ENCODE results near the gene AQP10.
"Not testable (repeated sequence)": the region's sequence is repeated elsewhere in the genome, so short reads cannot be mapped to it uniquely, and the experiment has no call there.

AQP10 gene, protein sequence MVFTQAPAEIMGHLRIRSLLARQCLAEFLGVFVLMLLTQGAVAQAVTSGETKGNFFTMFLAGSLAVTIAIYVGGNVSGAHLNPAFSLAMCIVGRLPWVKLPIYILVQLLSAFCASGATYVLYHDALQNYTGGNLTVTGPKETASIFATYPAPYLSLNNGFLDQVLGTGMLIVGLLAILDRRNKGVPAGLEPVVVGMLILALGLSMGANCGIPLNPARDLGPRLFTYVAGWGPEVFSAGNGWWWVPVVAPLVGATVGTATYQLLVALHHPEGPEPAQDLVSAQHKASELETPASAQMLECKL

GRCh38 chr1:154320882-154321608 lies at the start of gene AQP10:
Gene AQP10 (plus strand): TSS chr1:154321093. CDS start chr1:154321156, 63 bp downstream.
- no peak within 1 kb of the TSS for H3K27ac Mint-ChIP-seq
- no peaks in the 10 kb centered on the region for H3K36me3 Mint-ChIP-seq
- no peak within 1 kb of the TSS for H3K4me3 Mint-ChIP-seq

DNA sequence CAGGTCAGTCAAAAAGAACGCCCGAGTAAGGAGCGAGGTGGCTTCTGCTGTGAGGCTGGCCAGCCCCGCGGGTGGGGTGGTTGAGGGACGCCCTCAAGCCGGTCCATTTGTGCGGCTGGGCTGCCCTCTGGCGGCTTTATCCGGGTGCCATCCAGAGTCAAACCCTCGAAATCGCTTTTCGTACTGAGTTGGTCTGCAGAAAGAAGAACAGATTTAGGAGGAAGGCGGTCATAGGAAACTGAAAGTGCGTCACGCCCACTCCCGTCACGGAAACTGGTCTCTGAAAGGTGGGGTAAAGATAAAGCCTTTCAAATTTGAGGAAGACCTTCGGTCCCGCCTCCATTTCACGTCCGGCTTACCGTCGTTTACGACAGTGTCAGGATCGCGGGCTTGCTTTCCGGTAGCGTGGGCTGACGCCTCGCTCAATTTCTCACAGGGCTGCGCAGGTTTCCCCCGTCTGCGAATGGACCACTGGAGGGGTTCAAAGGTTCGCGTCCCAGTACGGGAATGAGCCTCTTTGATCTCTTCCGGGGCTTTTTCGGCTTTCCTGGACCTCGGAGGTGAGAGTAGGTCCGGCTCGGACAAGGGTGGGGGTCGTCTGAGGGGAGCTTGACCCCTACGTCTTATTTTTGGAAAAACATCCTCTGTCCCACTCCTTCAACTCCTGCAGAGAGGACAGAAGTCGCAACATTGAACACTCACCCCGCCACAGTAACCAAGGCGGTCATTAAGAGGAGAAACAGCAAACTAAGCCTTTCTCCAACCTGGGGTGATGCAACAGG lies 48.5 kb upstream of the AQP10 start, which contains the start of gene HAX1:
Gene HAX1 (plus strand): TSS at position 413 of the 782 bp plus-strand sequence. CDS start 95 bp downstream, at position 508.
- peaks cover 44% of the 10 kb centered on the region for H3K4me1 Mint-ChIP-seq
- peaks cover 57% of the 10 kb centered on the region for H3K36me3 Mint-ChIP-seq

More at GRCh38 chr1:154320882-154321608, at the start of gene AQP10:
- peaks cover 12% of the 10 kb centered on the region for H3K4me1 Mint-ChIP-seq
- peaks cover 4% of the 10 kb centered on the region for H3K9me3 Mint-ChIP-seq
- no peak for ATAC-seq
- H3K27me3 Mint-ChIP-seq, result peaks cover 23% of the 10 kb centered on the region

GRCh38 chr1:154272999-154273563 lies 47.8 kb upstream of the AQP10 start:
- H3K4me1 Mint-ChIP-seq, result peaks cover 44% of the 10 kb centered on the region
- ATAC-seq, result no peak

More for the DNA sequence above, 48.5 kb upstream of the AQP10 start, which contains the start of gene HAX1:
- Mint-ChIP-seq H3K4me3 (peak within 1 kb of the TSS; percentile 93), H3K27ac (peak within 1 kb of the TSS; percentile 96), H3K27me3 (no peaks in the 10 kb centered on the region), H3K9me3 (no peaks in the 10 kb centered on the region)
- peak; percentile 95 for ATAC-seq

DNA sequence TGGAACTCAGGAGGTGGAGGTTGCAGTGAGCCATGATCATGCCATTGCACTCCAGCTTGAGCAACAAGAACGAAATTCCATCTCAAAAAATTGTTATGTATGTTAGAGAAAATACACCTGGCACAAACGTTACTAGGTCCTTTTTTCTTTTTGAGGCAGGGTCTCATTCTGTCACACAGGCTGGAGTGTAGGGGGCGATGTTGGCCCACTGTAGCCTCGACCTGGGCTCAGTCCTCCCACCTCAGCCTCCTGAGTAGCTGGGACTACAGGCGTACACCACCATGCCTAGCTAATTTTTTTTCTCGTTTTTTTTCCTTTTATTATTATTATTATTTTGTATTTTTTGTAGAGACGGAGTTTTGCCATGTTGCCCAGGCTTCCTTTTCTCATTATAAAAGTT lies 44.1 kb upstream of the AQP10 start:
- no peak for ATAC-seq
- no peaks in the 10 kb centered on the region for H3K27me3 Mint-ChIP-seq
- no peaks in the 10 kb centered on the region for H3K9me3 Mint-ChIP-seq
- H3K4me1 Mint-ChIP-seq, result peaks cover 19% of the 10 kb centered on the region
- no peak overlapping the region for H3K4me3 Mint-ChIP-seq
- peaks cover 29% of the 10 kb centered on the region for H3K36me3 Mint-ChIP-seq
- H3K27ac Mint-ChIP-seq, result no peak overlapping the region

More at GRCh38 chr1:154272999-154273563, 47.8 kb upstream of the AQP10 start:
- Mint-ChIP-seq H3K36me3 (peaks cover 57% of the 10 kb centered on the region), H3K4me3 (peak overlapping the region; percentile 93), H3K27ac (peak overlapping the region; percentile 96), H3K9me3 (no peaks in the 10 kb centered on the region), H3K27me3 (no peaks in the 10 kb centered on the region)

DNA sequence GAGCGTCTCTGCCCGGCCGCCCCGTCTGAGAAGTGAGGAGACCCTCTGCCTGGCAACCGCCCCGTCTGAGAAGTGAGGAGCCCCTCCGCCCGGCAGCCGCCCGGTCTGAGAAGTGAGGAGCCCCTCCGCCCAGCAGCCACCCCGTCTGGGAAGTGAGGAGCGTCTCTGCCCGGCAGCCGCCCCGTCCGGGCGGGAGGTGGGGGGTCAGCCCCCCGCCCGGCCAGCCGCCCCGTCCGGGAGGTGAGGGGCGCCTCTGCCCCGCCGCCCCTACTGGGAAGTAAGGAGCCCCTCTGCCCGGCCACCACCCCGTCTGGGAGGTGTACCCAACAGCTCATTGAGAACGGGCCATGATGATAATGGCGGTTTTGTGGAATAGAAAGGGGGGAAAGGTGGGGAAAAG lies 33.3 kb upstream of the AQP10 start:
- not testable (repeated sequence) for H3K9me3 Mint-ChIP-seq, H3K27me3 Mint-ChIP-seq, H3K4me3 Mint-ChIP-seq, H3K27ac Mint-ChIP-seq, ATAC-seq, H3K4me1 Mint-ChIP-seq, H3K36me3 Mint-ChIP-seq

DNA sequence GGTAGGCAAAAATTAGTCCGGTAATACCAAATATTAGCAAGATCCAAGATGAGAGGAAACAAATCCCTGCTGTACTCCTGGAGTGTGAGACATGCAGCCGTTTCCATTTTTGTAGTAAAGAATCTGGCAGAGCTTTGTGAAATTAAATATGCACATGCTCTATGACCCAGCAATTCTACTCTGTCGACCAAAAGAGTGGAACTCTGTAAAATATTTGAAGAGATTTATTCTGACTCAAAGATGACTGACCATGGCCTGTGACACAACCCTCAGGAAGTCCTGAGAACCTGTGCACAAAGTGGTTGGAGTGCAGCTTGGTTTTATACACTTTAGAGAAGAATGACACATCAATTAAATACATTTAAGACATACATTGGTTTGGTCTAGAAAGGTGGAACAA lies 32.2 kb upstream of the AQP10 start:
- Mint-ChIP-seq H3K4me1 (no peaks in the 10 kb centered on the region), H3K9me3 (peaks cover 7% of the 10 kb centered on the region), H3K4me3 (no peak overlapping the region), H3K27me3 (no peaks in the 10 kb centered on the region), H3K36me3 (peaks cover 7% of the 10 kb centered on the region), H3K27ac (no peak overlapping the region)
- ATAC-seq, result no peak

- Mint-ChIP-seq H3K27ac (no peak overlapping the region), H3K4me1 (no peaks in the 10 kb centered on the region), H3K9me3 (peaks cover 14% of the 10 kb centered on the region), H3K4me3 (no peak overlapping the region), H3K27me3 (no peaks in the 10 kb centered on the region), H3K36me3 (peaks cover 12% of the 10 kb centered on the region)
- ATAC-seq, result no peak
Observed at GRCh38 chr1:154290921-154291320, 30.0 kb upstream of the AQP10 start.

- peaks cover 12% of the 10 kb centered on the region for H3K36me3 Mint-ChIP-seq
- no peak for ATAC-seq
- H3K9me3 Mint-ChIP-seq, result peaks cover 11% of the 10 kb centered on the region
- H3K4me3 Mint-ChIP-seq, result no peak overlapping the region
- no peaks in the 10 kb centered on the region for H3K4me1 Mint-ChIP-seq
- H3K27me3 Mint-ChIP-seq, result no peaks in the 10 kb centered on the region
- no peak overlapping the region for H3K27ac Mint-ChIP-seq
Observed at GRCh38 chr1:154295408-154296235, 25.3 kb upstream of the AQP10 start.

- Mint-ChIP-seq H3K9me3 (no peaks in the 10 kb centered on the region), H3K4me3 (no peak overlapping the region)
Observed at GRCh38 chr1:154301582-154301981, 19.3 kb upstream of the AQP10 start.

GRCh38 chr1:154304664-154305337 lies 16.1 kb upstream of the AQP10 start:
- Mint-ChIP-seq H3K4me1 (no peaks in the 10 kb centered on the region), H3K27me3 (no peaks in the 10 kb centered on the region), H3K27ac (no peak overlapping the region), H3K4me3 (no peak overlapping the region), H3K9me3 (no peaks in the 10 kb centered on the region), H3K36me3 (no peaks in the 10 kb centered on the region)
- peak; percentile 75 for ATAC-seq

More at GRCh38 chr1:154301582-154301981, 19.3 kb upstream of the AQP10 start:
- H3K27me3 Mint-ChIP-seq, result no peaks in the 10 kb centered on the region
- no peak overlapping the region for H3K27ac Mint-ChIP-seq
- ATAC-seq, result no peak
- no peaks in the 10 kb centered on the region for H3K36me3 Mint-ChIP-seq
- H3K4me1 Mint-ChIP-seq, result no peaks in the 10 kb centered on the region

GRCh38 chr1:154306151-154306550 lies 14.7 kb upstream of the AQP10 start:
- no peak overlapping the region for H3K4me3 Mint-ChIP-seq
- no peak overlapping the region for H3K27ac Mint-ChIP-seq
- ATAC-seq, result no peak
- no peaks in the 10 kb centered on the region for H3K9me3 Mint-ChIP-seq
- no peaks in the 10 kb centered on the region for H3K36me3 Mint-ChIP-seq
- no peaks in the 10 kb centered on the region for H3K4me1 Mint-ChIP-seq
- no peaks in the 10 kb centered on the region for H3K27me3 Mint-ChIP-seq

GRCh38 chr1:154307670-154308270 lies 13.1 kb upstream of the AQP10 start:
- not testable (repeated sequence) for H3K4me3 Mint-ChIP-seq, H3K4me1 Mint-ChIP-seq, H3K27me3 Mint-ChIP-seq, ATAC-seq, H3K36me3 Mint-ChIP-seq, H3K27ac Mint-ChIP-seq, H3K9me3 Mint-ChIP-seq

DNA sequence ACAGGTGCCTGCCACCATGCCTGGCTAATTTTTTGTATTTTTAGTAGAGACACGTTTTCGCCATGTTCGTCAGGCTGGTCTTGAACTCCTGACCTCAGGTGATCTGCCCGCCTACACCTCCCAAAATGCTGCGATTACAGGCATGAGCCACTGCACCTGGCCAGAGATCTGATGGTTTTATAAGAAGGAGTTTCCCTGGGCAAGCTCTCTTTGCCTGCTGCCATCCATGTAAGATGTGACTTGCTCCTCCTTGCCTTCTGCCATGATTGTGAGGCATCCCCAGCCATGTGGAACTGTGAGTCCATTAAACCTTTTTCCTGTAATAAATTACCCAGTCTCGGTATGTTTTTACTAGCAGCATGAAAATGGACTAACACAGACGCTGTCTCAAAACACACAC lies 11.8 kb upstream of the AQP10 start:
- not testable (repeated sequence) for H3K36me3 Mint-ChIP-seq, H3K27ac Mint-ChIP-seq, H3K9me3 Mint-ChIP-seq, H3K4me1 Mint-ChIP-seq, H3K4me3 Mint-ChIP-seq, ATAC-seq
- peaks cover 14% of the 10 kb centered on the region for H3K27me3 Mint-ChIP-seq

Data from stimulated activated memory B cell treated with anti-CD40 and anti-IgM and Interleukin-4, amounts not matched to agents 10 μg/mL and 1 μg/mL and 100 μg/mL, for 72 hours (primary cell).